HG03439 (cell line): Measurements from ENCODE around the gene BIRC2.
"Not testable (repeated sequence)": the region's sequence is repeated elsewhere in the genome, so short reads cannot be mapped to it uniquely, and the experiment has no call there.

Source experiments
- ATAC-seq: cut with Tn5 transposase; IDR thresholded peaks from one replicate; pipeline ENCODE4 v1.9.1; 2021; ENCODE audit warnings: mild to moderate bottlenecking, moderate library complexity; ENCODE audit not compliant: unreplicated experiment

The BIRC2 gene

GRCh38 chr11:102374633-102375424, 27.8 kb downstream of the BIRC2 start:
- not testable (repeated sequence) for ATAC-seq

GRCh38 chr11:102375720-102376399, 28.8 kb downstream of the BIRC2 start:
- ATAC-seq, result no peak

GRCh38 chr11:102377891-102378290, 30.9 kb downstream of the BIRC2 start:
- ATAC-seq, result no peak

GRCh38 chr11:102378818-102379217, 31.8 kb downstream of the BIRC2 start:
- no peak for ATAC-seq

GRCh38 chr11:102382384-102382783, 35.4 kb downstream of the BIRC2 start:
- ATAC-seq, result no peak

- no peak for ATAC-seq
Measured at GRCh38 chr11:102383839-102384238, 36.8 kb downstream of the BIRC2 start.

- ATAC-seq, result no peak
Measured at GRCh38 chr11:102384419-102385079, 37.5 kb downstream of the BIRC2 start.

GRCh38 chr11:102385085-102386007, 38.3 kb downstream of the BIRC2 start:
- no peak for ATAC-seq

GRCh38 chr11:102386136-102386734, 39.2 kb downstream of the BIRC2 start:
- ATAC-seq, result no peak

- no peak for ATAC-seq
Measured at GRCh38 chr11:102387043-102387781, 40.2 kb downstream of the BIRC2 start.

GRCh38 chr11:102389253-102389652, 42.2 kb downstream of the BIRC2 start:
- ATAC-seq, result no peak

GRCh38 chr11:102390667-102391465, 43.9 kb downstream of the BIRC2 start:
- ATAC-seq, result peak; percentile 81

GRCh38 chr11:102391549-102392237, 44.7 kb downstream of the BIRC2 start:
- ATAC-seq, result no peak

GRCh38 chr11:102393272-102393730, 46.3 kb downstream of the BIRC2 start:
- no peak for ATAC-seq

- ATAC-seq, result no peak
Measured at GRCh38 chr11:102395720-102396393, 48.8 kb downstream of the BIRC2 start.

GRCh38 chr11:102396708-102397563, 49.9 kb downstream of the BIRC2 start:
- no peak for ATAC-seq

- ATAC-seq, result no peak
Measured at GRCh38 chr11:102398297-102398696, 51.3 kb downstream of the BIRC2 start.
